Measurements from ENCODE around the gene GIN1. TPM values are rescaled to one million over a fixed set of nuclear protein-coding genes. Genes with fewer than 3 reads are reported as not detected.
"Not testable (repeated sequence)": the region's sequence is repeated elsewhere in the genome, so short reads cannot be mapped to it uniquely, and the experiment has no call there.

Gene GIN1
- total RNA-seq, 4 donors from 2014 or later: 5.5 to 10.3 (median 6.0) TPM

DNA sequence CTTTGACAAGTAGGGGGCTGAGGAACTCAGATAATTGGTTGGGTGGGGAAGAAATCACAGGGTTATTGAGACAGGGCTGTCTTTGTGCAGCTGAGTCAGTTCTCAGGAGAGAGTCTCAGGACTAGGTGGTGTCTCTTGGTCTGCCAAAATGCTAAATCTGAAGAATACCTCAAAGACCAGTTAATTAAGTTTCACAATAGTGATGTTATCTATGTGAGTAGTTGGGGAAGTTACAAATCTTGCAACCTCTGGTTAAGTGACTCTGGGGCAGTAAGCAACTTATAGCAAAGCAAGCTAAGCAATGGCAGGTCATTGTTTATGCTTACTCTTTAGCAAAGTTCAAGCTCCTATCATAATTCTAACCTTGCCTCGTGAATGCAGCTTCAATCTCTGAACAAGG, 53.6 kb downstream of the GIN1 start:
- Histone ChIP-seq H3K9me3 (no peaks in the 10 kb centered on the region), H3K36me3 (no peaks in the 10 kb centered on the region), H3K27ac (no peak overlapping the region), H3K4me3 (no peak overlapping the region), H3K27me3 (no peaks in the 10 kb centered on the region), H3K4me1 (no peaks in the 10 kb centered on the region)
- TF ChIP-seq POLR2A (IDR thresholded peaks at IDR 0.05): no peak
- TF ChIP-seq, protein P1, sequence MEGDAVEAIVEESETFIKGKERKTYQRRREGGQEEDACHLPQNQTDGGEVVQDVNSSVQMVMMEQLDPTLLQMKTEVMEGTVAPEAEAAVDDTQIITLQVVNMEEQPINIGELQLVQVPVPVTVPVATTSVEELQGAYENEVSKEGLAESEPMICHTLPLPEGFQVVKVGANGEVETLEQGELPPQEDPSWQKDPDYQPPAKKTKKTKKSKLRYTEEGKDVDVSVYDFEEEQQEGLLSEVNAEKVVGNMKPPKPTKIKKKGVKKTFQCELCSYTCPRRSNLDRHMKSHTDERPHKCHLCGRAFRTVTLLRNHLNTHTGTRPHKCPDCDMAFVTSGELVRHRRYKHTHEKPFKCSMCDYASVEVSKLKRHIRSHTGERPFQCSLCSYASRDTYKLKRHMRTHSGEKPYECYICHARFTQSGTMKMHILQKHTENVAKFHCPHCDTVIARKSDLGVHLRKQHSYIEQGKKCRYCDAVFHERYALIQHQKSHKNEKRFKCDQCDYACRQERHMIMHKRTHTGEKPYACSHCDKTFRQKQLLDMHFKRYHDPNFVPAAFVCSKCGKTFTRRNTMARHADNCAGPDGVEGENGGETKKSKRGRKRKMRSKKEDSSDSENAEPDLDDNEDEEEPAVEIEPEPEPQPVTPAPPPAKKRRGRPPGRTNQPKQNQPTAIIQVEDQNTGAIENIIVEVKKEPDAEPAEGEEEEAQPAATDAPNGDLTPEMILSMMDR (IDR thresholded peaks at IDR 0.05): no peak
- no peak for TF ChIP-seq EP300 (IDR thresholded peaks at IDR 0.05)
- no peak for TF ChIP-seq POLR2AphosphoS5 (IDR thresholded peaks at IDR 0.05)
- no peak for ATAC-seq
- 26 to 29% methylated on average over 1 of the region's 1 CpG for WGBS, 2 donors (ENCODE audit: low coverage in 1 of 2)

DNA sequence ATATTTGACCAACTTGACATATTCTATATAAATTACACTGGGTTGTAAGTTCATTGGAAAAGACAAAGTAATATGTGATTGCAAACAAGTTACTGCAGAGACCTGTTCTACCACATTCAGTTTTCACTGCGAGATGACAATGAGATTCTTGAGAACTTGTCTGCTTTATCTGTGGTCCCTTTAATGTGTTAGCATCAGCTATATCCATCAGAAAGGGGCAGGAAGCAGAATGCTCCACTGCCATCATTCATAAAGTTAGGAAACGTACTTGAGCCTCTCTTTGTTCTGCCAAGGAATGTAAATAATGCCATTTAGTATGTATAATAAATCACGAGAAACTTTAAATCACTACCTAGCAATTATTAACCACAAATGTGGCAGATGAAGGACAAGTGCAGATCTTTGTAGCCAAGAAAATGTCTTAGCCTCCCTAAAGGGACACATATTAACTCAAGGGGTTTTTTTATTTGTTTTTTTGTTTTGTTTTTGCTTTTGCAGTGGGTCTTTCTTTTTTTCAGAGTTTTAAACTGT, 59.4 kb downstream of the GIN1 start:
- ATAC-seq: no peak
- Histone ChIP-seq H3K36me3 (no peaks in the 10 kb centered on the region), H3K4me3 (no peak overlapping the region), H3K27ac (no peak overlapping the region), H3K27me3 (no peaks in the 10 kb centered on the region), H3K4me1 (no peaks in the 10 kb centered on the region), H3K9me3 (no peaks in the 10 kb centered on the region)
- TF ChIP-seq, protein P1 (IDR thresholded peaks at IDR 0.05): no peak
- TF ChIP-seq POLR2AphosphoS5 (IDR thresholded peaks at IDR 0.05): no peak
- TF ChIP-seq EP300 (IDR thresholded peaks at IDR 0.05): no peak
- no peak for TF ChIP-seq POLR2A (IDR thresholded peaks at IDR 0.05)
- 25 to 29% methylated on average over 3 of the region's 3 CpGs for WGBS, 2 donors (ENCODE audit: low coverage in 1 of 2)

DNA sequence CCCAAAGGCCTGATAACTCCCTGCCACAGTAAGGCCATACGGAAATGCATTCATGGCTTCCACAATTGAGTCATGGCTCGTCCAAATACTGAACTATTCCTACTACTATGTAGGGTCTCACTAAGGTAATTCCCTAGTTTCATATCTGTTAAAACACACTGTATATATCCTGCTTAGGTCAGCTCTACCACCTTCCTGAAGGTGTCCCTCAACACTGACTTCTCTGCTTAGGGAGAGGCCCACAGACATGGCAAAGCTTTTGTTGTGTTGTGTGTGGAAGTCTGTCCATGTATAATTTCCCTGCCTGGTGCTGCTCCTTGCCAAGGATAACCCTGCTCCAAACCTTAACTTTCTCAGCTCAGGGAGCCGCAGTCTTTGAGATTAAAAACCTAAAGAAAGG, 60.4 kb downstream of the GIN1 start:
- ATAC-seq: no peak
- H3K4me1 ChIP-seq: no peaks in the 10 kb centered on the region
- H3K9me3 ChIP-seq: no peaks in the 10 kb centered on the region
- 73% methylated on average over 3 of the region's 3 CpGs; no CpG with 5 or more reads in 1 of the 2 donors for WGBS, 2 donors (ENCODE audit: low coverage in 1 of 2)
- no peak overlapping the region for H3K27ac ChIP-seq
- no peaks in the 10 kb centered on the region for H3K27me3 ChIP-seq
- TF ChIP-seq EP300 (IDR thresholded peaks at IDR 0.05): no peak
- no peak for TF ChIP-seq POLR2AphosphoS5 (IDR thresholded peaks at IDR 0.05)
- TF ChIP-seq, protein P1 (IDR thresholded peaks at IDR 0.05): no peak
- TF ChIP-seq POLR2A (IDR thresholded peaks at IDR 0.05): no peak
- no peaks in the 10 kb centered on the region for H3K36me3 ChIP-seq
- no peak overlapping the region for H3K4me3 ChIP-seq

DNA sequence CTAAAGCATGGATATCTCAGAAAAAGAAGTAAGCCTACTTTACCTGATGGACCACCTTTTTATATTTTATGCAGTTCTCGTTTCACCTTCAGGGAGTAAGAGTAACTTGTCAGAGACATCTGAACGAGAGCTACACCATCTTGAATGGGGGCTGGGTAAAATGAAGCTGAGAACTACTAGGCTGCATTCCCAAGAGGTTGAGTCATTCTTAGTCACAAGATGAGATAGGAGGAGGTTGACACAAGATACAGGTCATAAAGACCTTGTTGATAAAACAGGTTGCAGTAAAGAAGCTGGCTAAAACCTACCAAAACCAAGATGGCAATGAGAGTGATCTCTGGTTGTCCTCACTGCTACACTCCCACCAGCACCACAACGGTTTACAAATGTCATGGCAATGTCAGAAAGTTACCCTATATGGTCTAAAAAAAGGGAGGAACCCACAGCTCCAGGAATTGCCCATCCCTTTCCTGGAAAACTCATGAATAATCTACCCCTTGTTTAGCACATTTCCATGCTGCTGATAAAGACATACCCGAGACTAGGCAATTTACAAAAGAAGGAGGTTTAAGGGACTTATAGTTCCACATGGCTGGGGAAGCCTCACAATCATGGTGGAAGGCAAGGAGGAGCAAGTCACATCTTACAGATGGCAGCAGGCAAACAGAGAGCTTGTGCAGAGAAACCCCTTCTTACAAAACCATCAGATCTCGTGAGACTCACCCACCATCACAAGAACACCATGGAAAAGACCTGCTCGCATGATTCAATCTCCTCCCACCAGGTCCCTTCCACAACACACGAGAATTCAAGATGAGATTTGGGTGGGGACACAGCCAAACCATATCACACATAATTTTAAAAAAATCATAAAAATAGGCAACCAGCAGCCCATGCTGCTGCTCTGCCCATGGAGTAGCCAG, 62.5 kb downstream of the GIN1 start:
- H3K27me3 ChIP-seq: no peaks in the 10 kb centered on the region
- H3K27ac ChIP-seq: no peak overlapping the region
- TF ChIP-seq, protein P1 (IDR thresholded peaks at IDR 0.05): no peak
- TF ChIP-seq EP300 (IDR thresholded peaks at IDR 0.05): no peak
- no peak for TF ChIP-seq POLR2A (IDR thresholded peaks at IDR 0.05)
- TF ChIP-seq POLR2AphosphoS5 (IDR thresholded peaks at IDR 0.05): no peak
- no peaks in the 10 kb centered on the region for H3K4me1 ChIP-seq
- H3K4me3 ChIP-seq: no peak overlapping the region
- H3K36me3 ChIP-seq: no peaks in the 10 kb centered on the region
- H3K9me3 ChIP-seq: no peaks in the 10 kb centered on the region
- no peak for ATAC-seq
- WGBS, 2 donors (ENCODE audit: low coverage in 1 of 2): 74 to 82% methylated on average over 4 to 7 of the region's 7 CpGs

DNA sequence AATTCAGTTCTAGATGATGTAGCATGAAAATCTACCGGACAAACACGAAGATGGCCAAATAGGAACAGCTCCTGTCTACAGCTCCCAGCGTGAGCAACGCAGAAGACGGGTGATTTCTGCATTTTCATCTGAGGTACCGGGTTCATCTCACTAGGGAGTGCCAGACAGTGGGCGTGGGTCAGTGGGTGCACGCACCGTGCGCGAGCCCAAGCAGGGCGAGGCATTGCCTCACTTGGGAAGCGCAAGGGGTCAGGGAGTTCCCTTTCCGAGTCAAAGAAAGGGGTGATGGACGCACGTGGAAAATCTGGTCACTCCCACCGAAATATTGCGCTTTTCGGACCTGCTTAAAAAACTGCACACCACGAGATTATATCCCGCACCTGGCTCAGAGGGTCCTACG, 73.2 kb downstream of the GIN1 start:
- H3K36me3 ChIP-seq, H3K4me1 ChIP-seq, ATAC-seq, H3K9me3 ChIP-seq, H3K27ac ChIP-seq, H3K4me3 ChIP-seq, H3K27me3 ChIP-seq: not testable (repeated sequence)
- 88 to 94% methylated on average over 3 to 13 of the region's 22 CpGs for WGBS, 2 donors (ENCODE audit: low coverage in 1 of 2)
